Measurements from ENCODE around the gene LYSMD2.
A peak's percentile ranks its signal among the peaks of the same experiment; 100 is the strongest.

LYSMD2 gene

DNA sequence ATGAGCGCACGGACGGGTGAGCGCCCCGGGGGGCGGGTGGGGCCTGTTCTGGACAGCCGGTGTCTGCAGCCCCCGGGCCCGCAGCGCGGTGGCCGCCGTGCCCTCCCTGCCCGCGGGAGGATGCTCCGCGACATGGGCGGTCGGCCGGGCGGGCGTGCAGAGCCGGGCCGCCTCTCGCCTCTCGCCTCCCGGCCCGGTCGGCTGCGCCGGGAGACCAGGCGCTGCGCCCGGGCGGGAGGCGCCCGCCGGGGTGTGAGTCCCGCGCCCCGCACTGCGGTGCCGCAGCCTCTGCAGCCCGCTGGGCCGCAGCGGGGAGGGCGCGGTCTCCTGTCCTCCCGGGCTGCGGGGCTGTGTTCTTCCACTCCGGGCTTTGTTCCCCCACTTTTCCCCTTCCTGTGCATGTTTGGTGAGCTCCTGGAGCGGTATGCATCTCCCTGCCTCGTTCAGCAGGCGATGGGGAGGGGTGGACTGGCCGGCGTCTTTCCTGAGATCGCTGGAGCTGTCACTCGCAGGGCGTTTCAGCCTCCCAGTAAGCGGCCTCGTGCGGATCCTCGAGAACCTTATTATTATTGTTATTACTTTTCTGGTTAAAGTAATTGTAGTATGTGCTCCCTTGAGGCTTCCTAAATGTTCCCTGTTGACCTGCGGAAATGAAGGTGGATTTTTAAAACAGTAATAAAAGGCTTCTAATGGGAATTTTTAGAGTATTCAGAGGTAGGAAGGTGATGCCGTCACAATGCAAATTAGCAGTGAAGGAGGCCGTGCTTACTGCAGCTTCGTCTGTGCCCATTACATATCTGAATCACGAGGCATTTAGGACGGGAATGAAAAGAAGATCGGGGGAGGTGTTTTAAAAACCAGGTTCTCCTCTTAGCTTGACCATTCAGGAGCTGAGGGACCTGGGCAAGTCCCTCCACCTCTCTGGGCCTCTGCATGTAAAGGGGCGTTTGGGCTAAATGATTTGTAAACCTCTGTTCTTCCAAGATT is 14.5 kb upstream of the LYSMD2 start:
- peak in 1 of 2 donors; percentile 31 for DNase-seq

DNA sequence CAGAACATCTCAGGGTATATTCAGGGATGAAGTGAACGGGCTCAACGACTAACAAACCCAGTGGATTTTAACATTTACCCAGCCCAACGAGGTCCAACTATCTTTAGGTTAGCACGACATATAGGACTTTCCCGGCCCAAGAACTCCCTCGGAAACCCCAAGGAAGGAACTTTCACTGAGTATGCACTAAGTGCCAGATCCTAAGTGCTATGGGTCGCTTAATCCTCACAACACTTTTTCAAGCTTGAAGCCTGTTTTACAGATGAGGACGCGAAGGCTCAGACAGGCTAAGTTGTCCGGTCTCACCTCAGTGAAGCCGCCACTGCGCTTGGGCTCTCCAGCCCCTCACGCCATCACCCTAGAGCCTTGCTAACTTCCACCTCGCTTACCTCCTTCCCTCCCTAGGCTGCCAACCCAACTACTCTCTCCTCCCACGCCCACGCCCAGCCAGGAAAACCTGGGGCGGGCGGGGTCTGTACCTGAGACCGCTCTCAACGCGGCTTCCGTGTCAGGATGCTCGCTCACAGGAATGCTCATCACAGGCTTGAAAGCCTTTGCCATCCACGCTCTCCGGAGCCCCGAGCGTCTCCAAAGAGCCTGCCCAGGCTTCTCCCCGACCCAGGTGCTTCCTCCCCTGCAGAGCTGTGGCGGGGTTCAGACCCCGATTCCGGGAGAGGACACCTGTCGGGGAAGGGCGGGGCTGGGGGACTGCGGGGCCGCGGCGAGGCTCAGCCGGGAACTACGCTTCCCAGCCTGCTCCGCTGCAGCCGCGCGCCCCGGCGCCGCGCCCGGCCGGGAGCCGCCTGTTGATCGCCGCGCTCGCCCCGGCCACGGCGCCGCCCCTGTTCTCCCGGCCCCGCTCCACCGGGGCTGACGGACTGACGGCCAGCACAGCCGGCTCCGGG is 13.6 kb upstream of the LYSMD2 start, which contains the start of gene TMOD2:
TSS of gene TMOD2 (plus strand) at position 806 of the 905 bp plus-strand sequence. CDS start 14,845 bp downstream, outside the sequence.
- DNase-seq, result peak; percentile 48 to 55

DNA sequence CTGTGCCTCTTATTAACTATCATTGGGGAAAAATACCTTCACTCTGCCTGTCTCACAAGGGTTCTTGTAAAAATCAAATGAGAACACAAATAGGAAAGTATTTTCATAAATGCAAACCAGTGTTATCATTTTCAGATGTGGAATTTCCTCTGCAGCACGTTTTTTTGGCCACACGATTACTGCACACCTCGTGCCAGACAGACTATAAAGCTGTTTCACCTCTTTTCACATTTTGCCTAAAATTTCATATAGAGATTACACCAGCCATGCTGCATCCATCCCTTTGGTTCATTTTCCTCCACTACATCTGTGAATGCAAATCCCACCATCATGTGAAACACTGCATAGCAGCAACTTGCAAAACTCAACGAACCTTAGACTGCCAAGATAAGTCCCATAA is 12.7 kb upstream of the LYSMD2 start:
- DNase-seq, result no peak

DNA sequence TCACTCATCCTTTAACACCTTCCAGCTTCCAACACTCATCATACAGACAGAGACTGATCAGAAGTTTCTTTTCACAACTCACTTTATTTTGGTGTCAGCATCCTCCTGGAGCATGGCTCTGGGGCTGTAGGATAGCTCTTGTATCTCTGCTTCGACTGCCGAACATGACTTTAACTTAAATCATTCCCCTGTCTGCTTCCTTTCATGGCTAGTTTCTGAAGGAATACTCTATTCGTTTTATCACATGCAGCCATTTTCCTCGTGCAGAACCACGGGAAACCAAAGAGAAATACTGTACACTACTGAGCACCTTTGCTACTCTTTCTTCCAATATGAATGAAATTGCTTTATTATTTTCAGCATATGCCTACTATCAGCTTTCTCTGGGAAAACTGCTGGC is 11.9 kb upstream of the LYSMD2 start:
- DNase-seq, result no peak

DNA sequence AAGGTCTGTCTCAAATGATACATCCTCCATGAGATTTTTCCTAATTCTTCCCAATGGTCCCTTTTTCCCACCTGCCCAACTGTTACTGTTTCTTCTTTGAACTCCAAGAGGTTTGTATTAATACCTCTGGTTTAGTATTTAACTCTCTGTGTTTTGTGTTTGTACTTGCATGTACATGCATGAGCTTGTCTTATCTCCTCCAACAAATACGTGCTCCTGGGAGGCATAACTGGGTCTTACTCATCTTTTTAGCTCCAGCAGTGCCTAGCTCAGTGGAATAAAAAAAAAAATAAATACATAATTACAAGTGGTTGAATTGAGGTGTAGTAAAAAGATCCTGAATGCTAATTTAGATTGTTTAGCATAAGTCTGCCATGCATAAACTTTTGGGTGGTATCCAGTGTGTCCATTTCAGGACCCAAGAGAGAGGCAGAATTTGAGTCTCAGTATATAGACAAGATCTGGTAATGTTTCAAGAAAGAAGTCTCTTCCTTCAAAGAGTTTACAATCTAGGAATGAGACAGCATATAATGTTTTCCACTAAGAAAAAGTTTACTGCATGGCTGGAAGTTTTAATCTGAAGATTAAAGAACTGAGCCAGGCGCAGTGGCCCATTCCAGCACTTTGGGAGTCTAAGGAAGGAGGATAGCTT is 1.7 kb upstream of the LYSMD2 start:
- DNase-seq, result no peak

DNA sequence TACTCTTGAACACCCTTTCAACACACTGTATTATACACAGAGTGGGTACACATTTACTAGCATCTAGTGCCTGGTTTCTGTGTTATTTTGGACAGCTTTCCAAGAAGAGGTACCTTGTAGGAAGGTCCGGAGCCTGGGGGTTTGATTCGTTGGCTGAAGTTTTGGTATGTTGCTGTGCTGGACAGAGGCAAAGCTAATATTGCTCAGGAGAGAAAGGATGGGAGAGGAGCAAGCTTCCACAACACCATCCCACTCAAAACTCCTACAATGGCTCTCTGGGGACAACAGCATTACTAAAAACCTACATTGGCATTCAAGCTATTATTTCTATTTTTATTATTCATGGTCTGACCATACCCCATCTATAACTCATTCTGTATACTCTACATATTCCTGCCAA is 1.1 kb upstream of the LYSMD2 start:
- DNase-seq, result no peak

DNA sequence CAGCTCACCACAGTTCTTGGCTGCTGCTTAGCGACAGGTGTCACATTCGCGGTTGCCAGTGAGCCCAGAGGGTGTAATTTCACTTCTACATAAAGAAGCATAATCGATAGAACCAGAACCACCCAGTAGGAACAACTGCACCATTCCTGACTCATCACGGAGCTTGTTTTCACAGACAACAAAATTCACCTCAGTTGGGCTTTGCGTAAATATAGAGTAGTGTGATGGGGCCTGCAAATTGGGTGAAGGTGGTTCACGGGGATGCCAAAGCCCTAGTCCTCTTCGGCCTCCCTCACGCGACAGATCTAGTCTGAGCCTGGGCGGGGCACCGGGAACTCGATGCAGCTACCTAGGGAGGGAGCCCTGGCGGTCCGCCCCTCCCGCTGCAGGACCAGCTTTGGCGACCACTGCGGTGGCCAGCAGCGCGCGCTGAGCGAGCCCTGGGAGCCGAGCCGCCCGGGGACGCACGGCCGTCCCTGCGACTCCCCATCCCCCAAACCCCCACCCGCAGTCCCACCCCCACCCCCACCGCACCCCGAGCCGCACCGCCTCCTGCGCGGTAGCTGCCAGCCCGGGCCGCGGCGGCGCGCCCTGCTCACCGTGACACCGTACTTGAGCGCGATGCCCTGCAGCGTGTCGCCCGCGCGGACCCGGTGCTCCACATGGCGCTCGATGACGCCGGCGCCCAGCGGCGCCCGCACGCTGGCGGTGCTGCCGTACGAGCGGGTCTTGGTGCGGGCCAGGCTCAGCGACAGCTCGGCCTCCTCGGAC is 519 bp downstream of the LYSMD2 start:
- DNase-seq, result no peak

DNA sequence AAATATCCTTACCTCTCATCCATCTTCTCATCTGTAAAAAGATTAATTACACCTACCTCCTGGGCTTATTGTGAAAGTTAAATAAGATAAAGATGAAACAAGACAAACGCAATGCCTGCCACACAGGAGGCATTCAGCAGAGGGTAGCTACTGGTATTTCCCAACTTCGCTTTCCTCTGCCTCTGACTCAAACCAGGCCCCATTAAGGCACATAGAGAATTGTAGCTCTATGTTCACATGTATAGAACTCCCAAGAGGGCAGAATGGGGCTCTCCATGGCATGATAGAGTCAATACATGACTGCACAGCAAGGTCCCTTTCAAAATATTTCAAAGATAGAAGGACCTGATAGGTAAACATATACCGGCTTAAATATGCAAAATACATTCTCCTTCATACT is 1.4 kb downstream of the LYSMD2 start:
- DNase-seq, result peak in 1 of 2 donors; percentile 61

DNA sequence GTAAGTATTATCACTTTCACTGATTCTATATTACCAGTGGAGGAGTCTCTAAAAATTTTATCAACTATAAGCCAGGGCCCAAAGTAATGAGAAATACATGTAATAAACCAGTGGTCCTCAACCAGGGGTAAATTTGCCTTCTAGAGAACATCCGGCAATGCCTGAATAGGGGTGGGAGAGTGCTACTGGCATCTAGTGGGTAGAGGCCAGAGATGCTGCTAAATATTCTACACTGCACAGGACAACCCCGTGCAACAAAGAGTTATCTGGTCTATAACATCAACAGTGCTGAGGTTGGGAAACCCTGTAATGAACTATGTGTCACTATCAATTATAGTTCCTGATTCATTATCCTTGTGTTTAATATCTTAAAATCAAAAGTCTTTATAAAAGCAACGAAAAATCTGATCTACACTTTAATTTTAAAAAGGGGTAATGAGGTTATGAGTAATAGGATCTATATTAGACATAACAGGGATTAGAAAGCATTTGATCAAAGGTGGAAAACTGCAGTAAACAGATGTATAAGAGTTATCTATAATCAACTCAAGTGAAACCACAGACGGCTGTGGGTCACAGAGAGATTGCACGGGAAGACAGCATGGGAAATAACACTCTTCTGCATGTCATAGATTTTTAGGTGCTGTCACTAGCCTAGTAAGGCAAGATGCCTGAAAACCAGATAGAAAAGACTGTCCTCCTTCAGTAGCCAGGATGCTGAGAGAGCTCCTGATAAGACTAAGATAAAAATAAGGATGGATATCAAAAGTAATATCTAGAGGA is 2.0 kb downstream of the LYSMD2 start:
- peak in 1 of 2 donors; percentile 24 for DNase-seq

DNA sequence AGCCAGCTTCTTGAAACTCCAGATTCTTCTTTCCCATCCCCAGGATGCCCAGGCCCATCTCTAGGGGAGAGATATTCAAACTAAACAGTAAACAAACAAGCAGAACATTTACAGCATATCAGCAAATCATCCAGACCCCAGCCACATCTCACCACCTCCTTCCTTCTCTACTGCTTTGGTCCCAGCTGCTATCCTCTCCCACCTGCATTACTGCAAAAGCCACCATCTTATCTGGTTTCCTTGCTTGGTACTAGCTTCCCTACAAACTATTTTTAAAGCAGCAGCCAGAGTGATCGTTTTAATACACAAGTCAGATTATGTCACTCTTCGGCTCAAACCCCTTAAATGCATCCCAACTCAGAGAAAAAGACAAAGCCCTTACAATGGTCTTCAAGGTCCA is 4.8 kb downstream of the LYSMD2 start:
- no peak for DNase-seq

DNA sequence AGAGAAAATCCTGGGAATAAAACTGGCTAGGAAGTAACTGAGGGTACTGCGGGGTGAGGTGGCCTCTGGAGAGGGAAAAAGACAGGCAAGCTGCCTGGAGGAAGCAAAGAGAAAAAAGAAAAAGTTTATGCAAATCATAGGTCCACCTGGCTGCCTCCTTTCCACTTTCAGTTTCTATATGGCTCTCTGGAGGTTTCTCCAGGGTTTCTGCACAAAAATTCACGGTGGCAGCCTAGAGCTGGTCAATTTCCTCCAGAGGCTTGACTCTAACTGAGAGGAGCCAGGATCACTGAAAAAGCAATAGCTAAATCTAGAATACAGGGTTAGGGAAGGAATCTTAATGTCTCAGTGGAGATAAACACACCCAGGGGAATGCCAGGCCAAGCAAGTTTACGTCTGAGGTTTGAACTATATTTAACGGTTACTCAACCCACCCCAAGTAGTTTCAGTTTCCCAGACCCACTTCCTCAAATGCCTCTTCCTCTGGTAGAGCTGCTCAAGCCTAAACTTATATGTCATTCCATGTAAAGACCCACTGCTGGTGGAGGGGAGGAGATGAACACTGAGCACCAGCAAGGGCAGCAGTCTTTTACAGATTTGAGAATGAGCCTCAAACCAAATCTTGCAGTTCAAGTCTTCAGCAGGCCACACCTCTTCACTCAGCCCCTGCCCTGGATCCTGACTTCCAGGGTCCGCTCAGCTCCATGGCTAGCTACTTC is 5.7 kb downstream of the LYSMD2 start:
- peak; percentile 93 to 95 for DNase-seq

DNA sequence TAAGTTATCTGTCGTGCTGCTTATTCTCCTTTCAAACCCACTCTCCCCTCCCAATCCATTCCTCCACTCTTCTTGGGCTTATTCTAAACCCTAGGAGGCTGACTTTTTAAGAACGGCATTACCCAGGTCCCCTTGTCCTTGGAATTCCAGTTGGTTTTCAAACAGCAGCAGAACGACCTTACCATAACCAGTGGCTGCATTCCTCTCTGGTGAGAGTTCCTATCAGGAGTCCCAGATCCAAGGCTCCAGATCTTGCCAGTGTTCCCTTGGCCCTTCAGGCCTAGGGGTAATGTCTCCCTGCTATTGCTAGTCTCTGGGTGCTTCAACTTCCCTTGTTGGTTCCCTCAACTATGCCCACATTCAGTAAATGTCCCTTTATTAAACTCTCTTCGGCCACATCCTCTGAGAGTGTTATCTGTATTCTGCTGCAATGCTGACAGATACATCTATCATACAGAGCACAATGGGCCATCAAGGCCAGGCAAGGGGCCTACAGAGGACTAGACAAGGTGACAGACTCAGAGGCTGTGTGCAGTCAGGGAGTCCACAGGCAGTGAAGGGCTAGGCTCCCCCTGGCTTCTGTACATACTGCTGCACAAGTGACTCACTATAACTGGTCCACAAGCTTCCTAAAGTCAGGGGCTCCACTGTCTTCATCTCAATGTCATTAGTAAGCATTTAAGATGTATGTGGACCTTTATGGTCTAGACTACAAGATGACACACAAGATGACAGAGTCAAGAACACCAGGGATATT is 10.1 kb downstream of the LYSMD2 start:
- no peak for DNase-seq

DNA sequence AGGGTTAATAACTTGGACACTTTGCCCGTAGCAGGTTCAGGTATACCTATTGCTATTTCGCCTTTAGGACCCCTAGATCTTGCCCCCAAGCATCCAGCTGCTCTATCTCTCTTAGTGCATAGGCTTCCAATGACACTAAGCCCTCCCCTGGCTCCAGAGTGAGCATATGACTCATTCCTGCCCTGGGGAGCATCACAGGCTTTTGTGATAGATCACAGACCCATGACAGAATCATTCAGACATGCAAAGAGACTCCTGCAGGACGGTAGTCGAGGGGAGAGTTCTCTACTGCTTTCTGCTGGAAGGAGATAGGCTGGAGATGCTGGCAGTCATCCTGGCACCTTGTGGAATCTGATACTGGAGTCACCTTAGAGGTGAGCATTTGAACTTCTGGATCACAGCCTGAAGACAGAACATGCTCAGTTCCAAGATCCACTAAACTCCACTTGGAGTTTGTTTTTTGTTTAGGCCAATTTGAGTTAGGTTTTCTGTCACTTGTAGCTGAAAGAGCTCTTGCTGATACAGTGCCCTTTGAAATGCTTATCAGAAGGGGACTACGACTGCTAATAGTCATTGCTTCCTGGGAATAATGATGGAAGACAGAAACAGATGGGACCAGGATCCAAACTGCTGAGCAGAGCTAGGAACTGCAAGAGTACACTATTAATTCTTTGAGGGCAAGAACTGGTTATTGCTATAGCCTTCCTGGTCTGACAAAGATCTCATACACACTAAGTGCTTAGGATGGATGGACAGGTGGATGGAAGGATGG is 11.0 kb downstream of the LYSMD2 start:
- DNase-seq, result no peak

DNA sequence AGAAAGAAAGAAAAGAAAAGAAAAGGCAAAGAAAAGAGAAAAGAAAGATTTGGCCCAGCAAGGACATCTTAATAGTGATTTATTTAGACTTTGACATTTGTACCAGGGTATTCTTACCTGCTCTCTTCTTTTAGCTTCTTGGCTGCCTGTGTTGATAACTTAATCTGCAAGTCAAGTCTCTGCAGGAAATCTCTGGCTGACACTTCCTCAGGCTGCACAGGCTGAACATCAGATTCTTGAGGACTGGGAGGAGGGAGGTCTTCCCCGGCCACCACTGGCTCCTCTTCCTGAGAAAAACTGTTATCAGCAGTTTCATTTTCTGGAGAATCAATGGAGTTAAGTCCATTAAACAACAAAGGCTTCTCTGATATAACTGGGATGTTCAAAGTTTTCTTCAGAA is 12.8 kb downstream of the LYSMD2 start:
- DNase-seq, result no peak

DNA sequence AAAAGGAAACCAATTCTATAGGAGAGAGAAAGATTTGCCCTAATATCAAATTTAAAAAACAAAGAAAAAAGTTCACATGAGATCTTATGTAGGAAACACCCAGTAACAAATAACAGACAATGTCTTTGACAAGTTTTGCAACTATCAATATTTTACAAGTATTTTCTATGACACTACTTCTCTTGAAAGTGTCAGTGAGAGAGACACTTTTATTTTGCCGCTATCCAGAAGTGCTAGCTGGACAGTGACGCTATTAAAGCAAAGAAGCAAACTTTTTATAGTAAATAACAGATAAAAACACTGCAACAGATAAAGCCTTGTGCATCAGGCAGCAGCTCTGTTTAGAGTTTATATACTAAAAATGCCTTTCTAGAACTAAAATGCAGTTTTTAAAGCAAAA is 13.3 kb downstream of the LYSMD2 start:
- DNase-seq, result no peak

DNA sequence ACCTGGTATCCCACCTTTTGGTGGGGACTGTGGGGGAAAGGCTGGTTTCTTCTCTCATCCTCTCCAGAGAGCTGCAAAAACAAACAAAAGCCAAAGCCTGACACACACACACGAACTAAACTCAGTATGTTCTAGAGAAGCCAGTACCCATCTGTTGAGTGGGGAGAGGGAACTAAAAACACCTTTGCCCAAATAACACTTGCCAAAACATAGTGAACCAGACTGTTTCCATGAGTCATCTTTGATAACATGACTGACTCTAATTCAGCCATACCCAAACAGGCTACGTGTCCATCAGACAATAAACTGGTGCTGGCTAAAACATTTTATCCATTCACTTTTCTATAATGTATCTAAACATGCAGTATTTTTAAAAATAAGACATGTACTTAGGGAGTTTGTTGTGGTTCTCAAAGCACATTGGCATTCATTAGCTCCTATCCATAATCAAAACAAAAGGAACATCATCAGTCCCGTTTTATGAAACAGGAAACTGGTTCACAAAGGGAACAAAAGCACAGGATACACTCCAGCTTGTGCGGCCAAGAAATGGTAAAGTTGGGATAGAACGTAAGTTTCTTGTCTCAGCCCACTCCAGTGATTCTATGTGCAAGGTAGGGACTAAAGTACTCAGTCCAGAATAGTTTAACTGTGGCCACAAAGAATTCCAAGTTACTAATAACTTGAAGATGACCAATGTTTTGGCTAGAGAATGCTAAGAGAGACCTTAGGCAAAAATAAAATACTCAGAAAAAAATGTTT is 16.1 kb downstream of the LYSMD2 start:
- DNase-seq, result no peak

DNA sequence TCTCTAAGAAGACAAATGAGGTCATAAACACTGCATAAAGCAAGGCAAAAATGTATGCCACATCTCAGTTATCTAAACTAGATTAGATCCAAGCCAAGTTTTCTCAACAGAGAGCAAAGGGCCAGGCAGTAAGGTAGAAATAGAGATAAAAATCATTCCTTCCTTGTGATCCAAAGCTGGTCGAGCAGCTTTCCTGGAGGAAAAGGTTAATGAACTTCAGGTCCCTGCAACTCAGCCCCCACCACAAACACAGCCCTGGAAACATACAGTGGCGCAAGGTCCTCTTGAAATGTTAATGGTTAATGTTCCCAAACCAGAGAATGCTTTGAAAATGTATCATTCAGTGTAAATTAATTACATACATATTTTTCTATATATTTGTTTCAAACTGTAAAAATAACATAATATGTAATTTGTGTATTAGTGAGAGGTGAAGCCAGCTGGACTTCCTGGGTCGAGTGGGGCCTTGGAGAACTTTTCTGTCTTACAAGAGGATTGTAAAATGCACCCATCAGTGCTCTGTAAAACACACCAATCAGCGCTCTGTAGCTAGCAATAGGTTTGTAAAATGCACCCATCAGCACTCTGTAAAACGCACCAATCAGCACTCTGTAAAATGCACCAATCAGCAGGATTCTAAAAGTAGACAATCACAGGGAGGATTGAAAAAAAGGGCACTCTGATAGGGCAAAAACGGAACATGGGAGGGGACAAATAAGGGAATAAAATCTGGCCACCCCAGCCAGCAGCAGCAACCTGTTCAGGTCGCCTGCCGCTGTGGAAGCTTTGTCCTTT is 17.1 kb downstream of the LYSMD2 start:
- DNase-seq, result no peak
